BJ (cell line): Measurements from ENCODE around the gene HIVEP3. TPM values are rescaled to one million over a fixed set of nuclear protein-coding genes. Genes with fewer than 3 reads are reported as not detected.
A peak's percentile ranks its signal among the peaks of the same experiment; 100 is the strongest.

Source experiments
- CTCF ChIA-PET: fragments of 350-600 bp; formaldehyde crosslinking; extraction: SDS; loops from one replicate; lab custom pipeline; 2021; ENCODE audit warnings: antibody characterized with exemption, inconsistent platforms; lab: Yijun Ruan, JAX
- POLR2A ChIA-PET: fragments of 300-600 bp; sonication (Branson Sonifier 250); formaldehyde crosslinking; extraction: SDS; loops from one replicate; lab custom pipeline; 2021; ENCODE audit warnings: antibody characterized with exemption; lab: Charles Lee
- DNase-seq: peaks from one replicate; pipeline ENCODE4 v3.0.0-alpha.2; 2011; ENCODE audit warnings: low read depth
- H3K27me3 ChIP-seq: 2 replicates; pipeline ENCODE4 v1.6.0; 2011; ENCODE audit warnings: low read length; ENCODE audit not compliant: control insufficient read depth, insufficient read depth
- H3K36me3 ChIP-seq: 2 replicates; pipeline ENCODE4 v1.5.1; 2011; ENCODE audit warnings: low read length; ENCODE audit not compliant: control insufficient read depth, insufficient read depth
- H3K4me3 ChIP-seq: 2 replicates; pipeline ENCODE4 v1.5.1; 2011; ENCODE audit warnings: low read depth, mild to moderate bottlenecking, control low read depth, low read length
- polyA plus RNA-seq: library from polyadenylated mRNA; depleted of rRNA; stranded (reverse); fragments of >200 nt; gene quantifications from 2 replicates; pipeline ENCODE4 v1.2.3, GENCODE V29; 2011
- TF ChIP-seq, protein P1 (sequence below): IDR thresholded peaks from 2 replicates; pipeline ENCODE4 v1.5.1; 2011; ENCODE audit warnings: low read depth, mild to moderate bottlenecking, control low read depth, inconsistent platforms, low read length, moderate library complexity; ENCODE audit not compliant: insufficient read depth

HIVEP3 gene
- polyA plus RNA-seq, 1 experiment, result 4.0 TPM

- no peak for DNase-seq
- CTCF ChIA-PET, result no interaction called here
- TF ChIP-seq, protein P1, sequence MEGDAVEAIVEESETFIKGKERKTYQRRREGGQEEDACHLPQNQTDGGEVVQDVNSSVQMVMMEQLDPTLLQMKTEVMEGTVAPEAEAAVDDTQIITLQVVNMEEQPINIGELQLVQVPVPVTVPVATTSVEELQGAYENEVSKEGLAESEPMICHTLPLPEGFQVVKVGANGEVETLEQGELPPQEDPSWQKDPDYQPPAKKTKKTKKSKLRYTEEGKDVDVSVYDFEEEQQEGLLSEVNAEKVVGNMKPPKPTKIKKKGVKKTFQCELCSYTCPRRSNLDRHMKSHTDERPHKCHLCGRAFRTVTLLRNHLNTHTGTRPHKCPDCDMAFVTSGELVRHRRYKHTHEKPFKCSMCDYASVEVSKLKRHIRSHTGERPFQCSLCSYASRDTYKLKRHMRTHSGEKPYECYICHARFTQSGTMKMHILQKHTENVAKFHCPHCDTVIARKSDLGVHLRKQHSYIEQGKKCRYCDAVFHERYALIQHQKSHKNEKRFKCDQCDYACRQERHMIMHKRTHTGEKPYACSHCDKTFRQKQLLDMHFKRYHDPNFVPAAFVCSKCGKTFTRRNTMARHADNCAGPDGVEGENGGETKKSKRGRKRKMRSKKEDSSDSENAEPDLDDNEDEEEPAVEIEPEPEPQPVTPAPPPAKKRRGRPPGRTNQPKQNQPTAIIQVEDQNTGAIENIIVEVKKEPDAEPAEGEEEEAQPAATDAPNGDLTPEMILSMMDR, result no peak
- no peaks in the 10 kb centered on the region for H3K27me3 ChIP-seq
- H3K36me3 ChIP-seq, result no peaks in the 10 kb centered on the region
- POLR2A ChIA-PET, result no interaction called here
- H3K4me3 ChIP-seq, result no peak overlapping the region
These were observed 238.7 kb downstream of the HIVEP3 start for GRCh38 chr1:41679994-41680393.

GRCh38 chr1:41679531-41679930, 239.2 kb downstream of the HIVEP3 start:
- TF ChIP-seq, protein P1, result no peak
- ChIA-PET CTCF (no interaction called here), POLR2A (no interaction called here)

GRCh38 chr1:41678111-41678878, 240.4 kb downstream of the HIVEP3 start:
- DNase-seq, result peak; percentile 42
- ChIA-PET POLR2A (no interaction called here), CTCF (interaction anchor here (0.9 to 1.8 kb wide), 4 partner anchors 9 to 104 kb away, joined by 3 to 4 read pairs (median 3); no protein-coding TSS in a partner anchor)
- Histone ChIP-seq H3K36me3 (no peaks in the 10 kb centered on the region), H3K27me3 (no peaks in the 10 kb centered on the region), H3K4me3 (no peak overlapping the region)
- TF ChIP-seq, protein P1, result no peak

More at GRCh38 chr1:41679531-41679930, 239.2 kb downstream of the HIVEP3 start:
- no peaks in the 10 kb centered on the region for H3K36me3 ChIP-seq
- no peak for DNase-seq
- H3K27me3 ChIP-seq, result no peaks in the 10 kb centered on the region
- no peak overlapping the region for H3K4me3 ChIP-seq

DNA sequence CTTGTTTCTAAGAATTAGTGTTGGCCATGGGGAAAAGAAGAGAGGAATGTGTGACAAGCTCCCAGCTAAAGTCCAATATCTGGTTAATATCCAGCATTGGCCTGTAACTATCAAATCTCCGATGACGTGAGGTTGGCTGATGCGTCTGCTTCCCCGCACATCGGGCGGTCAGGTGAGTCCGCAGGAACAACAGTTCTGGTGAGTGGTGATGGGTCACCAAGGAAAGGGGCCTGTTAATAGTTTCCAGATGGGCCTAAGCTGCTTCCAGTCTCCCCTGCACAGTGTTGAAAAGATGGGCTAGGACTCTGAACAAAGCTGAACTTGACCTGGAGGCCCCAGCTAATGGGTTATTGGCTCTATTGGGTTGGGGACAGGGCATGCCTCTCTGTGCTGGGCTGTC, 241.1 kb downstream of the HIVEP3 start:
- CTCF ChIA-PET, result interaction anchor here (0.9 to 1.8 kb wide), 3 partner anchors 67 to 104 kb away, joined by 3 to 4 read pairs (median 3); no protein-coding TSS in a partner anchor
- Histone ChIP-seq H3K27me3 (no peaks in the 10 kb centered on the region), H3K4me3 (no peak overlapping the region), H3K36me3 (no peaks in the 10 kb centered on the region)
- POLR2A ChIA-PET, result no interaction called here
- DNase-seq, result no peak
- TF ChIP-seq, protein P1, result no peak

- TF ChIP-seq, protein P1, result no peak
These were observed 243.3 kb downstream of the HIVEP3 start for GRCh38 chr1:41675401-41675800.

More at GRCh38 chr1:41675401-41675800, 243.3 kb downstream of the HIVEP3 start:
- H3K27me3 ChIP-seq, result no peaks in the 10 kb centered on the region
- CTCF ChIA-PET, result no interaction called here
- no peak for DNase-seq
- POLR2A ChIA-PET, result no interaction called here
- H3K36me3 ChIP-seq, result no peaks in the 10 kb centered on the region
- no peak overlapping the region for H3K4me3 ChIP-seq
